Astrocyte of the hippocampus (primary cell): Measurements from ENCODE around the gene SSTR4.
"Not testable (repeated sequence)": the region's sequence is repeated elsewhere in the genome, so short reads cannot be mapped to it uniquely, and the experiment has no call there.

Experiments
- DNase-seq: peaks from one replicate; pipeline ENCODE4 v3.0.0; 2011; ENCODE audit warnings: low read depth, low spot score

SSTR4 gene

DNA sequence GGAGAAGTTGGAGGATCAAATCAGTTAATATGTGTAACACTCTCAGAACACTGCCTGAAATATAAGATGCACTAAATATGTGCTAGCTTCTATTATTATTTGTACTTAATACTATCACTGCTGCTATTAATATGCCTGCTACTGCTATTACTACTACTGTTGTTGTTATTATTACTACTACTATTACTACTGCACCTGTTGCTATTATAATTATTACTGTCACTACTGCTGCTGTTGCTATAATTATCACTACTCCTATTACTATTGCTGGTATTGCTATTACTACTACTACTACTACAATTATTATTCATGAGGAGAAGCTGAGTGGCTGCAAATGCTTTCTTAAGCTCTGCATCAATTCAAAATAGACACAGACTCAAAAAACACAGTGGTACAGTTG, 16.7 kb upstream of the SSTR4 start:
- DNase-seq, result no peak

DNA sequence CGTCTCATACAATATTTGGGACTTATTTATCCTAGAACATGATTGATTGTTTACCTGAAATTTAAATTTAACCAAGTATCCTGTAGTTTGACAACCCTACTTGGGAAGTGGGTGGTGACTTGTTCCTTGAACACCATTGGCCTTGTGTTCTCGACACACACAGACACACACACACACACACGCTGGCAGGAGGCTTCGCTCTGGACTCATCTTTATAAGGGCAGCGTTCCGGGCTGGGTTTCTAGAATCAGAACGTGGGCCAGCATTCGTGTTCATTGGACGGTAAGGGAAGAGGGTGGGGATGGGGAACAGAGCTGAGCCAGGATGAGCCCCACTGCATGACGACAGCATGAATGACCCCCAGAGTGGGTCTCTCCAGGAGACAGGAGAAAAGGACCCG, 16.2 kb upstream of the SSTR4 start:
- DNase-seq, result no peak

DNA sequence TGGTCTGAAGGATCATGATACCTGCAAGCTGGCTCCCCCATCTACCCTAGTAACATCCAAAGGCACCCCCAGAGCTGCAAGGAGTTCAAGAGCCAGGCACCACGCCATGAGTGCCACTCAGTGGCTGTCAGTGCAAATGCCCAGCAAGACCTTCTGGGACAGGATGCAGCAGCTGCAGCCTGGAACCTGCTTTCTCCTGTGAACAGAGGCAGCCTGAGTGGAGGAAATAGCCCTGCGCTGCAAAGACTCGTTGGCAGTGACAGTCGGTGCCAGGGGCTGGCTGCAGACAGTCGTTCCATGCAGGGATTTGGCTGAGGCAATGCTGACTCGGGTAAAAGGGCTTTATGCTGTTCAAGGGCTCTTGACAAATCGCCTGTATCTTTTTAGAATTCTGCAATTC, 15.7 kb upstream of the SSTR4 start:
- DNase-seq, result no peak

DNA sequence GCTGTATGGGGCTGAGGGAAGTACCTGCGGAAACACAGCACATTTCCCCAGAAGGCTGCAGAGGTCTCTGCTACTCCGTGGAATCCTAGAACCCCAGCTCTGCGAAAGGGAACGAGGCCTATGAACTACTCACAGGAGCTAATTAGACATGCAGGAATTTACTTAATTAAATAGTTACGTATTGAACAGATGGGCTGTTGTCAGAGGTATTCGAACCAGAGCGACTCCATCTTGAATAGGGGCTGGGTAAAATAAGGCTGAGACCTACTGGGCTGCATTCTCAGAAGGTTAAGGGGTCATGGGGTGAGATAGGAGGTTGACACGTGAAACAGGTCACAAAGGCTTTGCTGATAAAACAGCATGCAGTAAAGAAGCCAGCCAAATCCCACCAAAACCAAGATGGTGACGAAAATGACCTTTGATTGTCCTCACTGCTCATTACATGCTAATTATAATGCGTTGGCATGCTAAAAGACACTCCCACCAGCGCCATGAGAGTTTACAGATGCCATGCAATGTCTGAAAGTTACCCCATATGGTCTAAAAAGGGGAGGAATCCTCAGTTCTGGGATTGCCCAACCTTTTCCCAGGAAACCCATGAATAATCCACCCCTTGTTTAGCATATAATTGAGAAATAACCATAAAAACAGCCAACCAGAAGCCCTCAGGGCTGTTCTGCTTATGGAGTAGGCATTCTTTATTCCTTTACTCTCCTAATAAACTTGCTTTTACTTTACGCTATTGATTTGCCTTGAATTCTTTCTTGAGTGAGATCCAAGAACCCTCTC, 14.7 kb upstream of the SSTR4 start:
- DNase-seq, result no peak

DNA sequence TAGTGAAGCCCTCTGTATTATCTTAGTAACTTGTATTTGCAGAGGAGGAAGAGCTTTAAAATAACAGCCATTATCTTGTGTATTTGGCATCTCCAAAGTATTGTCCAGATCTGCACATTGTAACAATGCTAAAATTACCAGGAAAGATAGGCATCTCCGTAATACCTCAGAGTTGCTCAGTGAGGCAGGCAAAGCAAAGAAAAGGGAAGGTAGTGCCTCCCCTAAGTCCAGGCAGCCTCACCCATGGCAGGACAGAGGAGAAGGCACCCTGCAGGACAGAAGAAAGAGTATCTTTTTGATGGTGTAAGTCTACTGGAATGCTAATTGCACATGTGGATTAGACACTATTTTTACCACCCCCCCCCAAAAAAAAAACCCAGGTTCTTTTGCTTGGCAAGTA, 13.6 kb upstream of the SSTR4 start:
- no peak for DNase-seq

DNA sequence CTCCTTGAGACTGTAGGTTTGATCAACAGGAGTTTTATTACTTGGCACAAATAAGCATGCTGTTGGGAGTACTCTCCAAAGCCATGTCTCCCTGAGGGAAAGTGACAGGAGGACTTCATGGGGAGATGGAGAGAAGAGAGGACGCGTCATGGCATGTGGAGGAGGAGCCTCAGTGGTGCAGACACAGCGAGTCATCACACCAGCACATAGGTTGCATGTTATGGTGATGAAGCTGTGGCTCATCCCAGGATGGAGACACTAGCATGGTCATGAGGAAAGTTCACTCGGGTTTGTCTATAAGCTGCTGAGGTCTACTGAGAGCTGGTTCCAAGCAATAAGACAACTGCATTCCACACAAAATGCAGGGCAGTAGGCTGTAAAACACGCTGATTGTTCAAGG, 13.2 kb upstream of the SSTR4 start:
- DNase-seq, result no peak

DNA sequence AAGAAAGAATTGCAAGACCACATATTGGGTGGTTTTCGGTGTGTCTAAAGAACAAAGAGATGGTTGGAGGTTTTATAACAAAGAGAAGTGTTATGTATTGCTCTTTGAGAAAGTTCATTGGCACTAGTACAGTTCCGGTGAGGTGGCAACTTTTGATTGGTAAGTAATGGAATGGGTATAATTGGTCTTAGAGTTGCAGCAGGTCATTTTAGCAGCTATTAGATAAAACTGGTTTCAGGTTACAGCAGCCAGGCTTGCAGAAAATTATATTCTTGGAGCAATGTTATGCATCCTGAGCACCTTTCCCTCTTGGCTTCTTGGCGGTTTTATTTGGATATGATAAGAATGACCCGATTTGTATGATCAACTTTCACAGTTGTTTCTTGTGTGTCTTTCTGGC, 12.3 kb upstream of the SSTR4 start:
- DNase-seq, result peak; percentile 2

DNA sequence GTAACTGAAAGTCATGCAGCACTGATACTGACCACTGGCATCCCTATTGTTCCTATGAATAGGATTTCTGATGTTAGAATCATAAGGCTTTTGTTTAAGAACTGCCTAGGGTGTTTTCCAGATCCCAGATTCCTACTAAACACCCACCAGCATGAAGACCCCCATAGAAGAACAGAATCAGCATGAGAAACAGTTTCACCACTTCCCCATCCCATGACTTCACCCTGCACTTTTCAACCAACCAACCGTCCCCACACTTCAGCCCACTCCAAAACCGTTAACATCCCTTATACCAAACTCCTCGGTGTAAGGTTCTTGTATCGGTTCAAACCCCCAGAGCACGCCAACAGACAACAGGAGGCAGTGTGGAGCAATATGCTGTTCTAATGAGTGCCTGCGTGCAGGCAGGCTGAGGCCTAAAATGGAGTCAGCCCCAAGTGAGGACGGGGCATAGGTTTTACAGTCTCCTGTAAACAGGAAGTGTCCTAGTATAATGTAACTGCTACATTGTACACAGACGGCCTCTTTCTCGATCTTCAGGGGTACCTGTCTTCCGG, 11.4 kb upstream of the SSTR4 start:
- no peak for DNase-seq

DNA sequence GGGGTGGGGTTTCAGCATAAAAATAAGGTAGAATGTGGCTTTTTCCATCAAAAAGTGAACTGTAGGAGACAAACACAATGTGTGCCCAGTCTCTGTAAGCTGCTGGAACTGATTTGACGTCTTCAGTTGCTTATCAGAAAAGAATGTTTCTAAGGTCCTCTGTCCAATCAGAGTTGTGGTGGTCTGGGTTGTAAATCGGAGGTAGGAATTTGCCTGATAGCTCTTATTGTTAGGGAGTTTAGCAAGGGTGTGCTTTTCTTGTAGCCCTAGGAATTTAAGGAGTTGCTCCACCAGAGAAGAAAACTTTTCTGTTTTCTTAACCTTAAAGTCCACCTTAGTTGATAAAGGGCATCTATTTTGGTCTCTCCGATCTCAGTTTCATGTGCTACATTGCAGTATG, 10.4 kb upstream of the SSTR4 start:
- DNase-seq, result no peak

DNA sequence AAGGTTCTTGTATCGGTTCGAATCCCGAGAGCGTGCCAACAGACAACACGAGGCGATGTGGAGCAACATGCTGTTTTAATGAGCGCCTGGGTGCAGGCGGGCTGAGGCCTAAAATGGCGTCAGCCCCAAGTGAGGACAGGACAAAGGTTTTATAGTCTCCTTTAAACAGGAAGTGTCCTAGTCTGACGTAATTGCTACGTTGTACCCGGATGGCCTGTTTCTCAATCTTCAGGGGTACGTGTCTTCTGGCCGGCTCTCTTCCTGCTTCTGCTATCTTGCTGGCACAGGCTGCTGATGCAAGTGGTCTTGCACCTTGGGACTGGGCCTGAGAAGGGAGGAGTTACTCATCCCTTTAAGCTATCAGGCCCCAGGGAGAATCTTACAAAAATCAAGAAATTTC, 9.6 kb upstream of the SSTR4 start:
- not testable (repeated sequence) for DNase-seq

DNA sequence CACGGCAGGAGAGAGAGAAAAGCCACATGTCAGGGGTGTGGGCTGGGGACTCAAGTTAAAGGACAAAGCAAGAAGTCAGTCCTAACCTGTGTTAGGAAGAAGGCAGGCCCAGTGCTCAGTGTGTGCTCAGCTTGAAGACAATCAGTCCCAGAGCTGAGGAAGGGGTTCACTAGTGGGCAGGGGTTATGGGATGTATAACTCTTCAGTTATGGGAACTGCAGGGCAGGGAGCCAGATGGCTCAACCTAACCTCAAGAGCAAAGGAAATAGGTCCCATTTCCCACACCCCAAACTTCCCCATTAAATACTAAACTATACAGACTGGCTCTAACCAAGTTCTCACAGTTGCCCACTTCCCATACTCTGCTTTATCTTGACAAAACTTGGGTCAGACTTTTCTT, 7.4 kb upstream of the SSTR4 start:
- DNase-seq, result no peak

DNA sequence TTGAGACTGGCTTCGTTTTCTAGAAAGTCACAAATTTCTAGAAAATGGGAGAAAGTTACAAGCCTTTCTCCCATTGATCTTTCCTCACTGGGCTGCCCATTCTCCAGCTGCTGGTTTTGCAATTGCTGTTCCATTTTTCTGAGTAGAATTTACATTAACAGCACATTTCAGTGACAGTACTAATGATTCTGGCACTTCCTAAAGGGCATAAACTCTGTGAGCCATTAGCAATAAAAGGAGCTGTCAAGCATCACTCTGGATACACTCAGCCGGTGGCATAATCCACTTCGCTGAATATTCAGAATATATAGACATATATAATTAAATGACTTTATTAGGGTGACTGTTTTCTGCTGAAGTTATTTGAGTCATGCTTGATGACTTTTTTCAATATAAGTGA, 6.7 kb upstream of the SSTR4 start:
- DNase-seq, result no peak

DNA sequence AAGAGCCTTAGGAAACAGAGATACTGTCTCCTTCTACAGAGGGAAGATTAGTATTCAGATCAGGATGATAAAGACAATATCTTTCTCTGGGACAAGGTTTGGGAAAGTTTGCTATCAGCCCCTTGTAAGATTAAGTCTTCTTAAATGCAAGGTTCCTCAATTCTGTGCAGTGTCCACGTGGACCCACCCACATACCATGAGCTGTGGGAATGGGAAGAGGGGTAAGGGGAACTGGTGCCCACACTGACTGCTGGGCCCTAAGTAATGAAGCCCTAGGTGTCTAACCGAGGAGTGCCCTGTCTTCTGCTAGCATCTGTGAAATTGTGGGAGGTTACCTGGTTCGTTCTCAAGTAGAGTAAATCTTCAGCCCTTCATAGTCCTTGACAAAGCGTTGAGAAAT, 5.8 kb upstream of the SSTR4 start:
- DNase-seq, result no peak

DNA sequence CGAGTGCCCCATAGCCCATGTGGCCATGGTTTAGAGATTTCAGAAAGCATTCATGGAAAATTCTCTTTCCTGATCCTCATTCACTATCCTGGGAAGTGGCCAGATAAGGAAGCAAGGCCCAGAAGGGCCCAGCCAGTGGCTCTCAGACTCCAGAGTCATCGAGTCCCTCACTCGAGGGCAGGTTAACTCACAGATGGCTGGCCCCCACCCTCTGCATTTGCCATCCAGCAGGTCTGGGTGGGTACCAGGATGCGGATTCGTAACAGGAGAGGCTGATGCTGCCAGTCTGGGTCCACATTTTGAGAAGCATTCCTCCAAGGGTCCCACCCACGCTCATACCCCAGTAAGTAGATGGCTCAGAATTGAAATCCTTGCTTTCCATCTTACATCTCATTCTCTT, 3.8 kb upstream of the SSTR4 start:
- DNase-seq, result no peak

DNA sequence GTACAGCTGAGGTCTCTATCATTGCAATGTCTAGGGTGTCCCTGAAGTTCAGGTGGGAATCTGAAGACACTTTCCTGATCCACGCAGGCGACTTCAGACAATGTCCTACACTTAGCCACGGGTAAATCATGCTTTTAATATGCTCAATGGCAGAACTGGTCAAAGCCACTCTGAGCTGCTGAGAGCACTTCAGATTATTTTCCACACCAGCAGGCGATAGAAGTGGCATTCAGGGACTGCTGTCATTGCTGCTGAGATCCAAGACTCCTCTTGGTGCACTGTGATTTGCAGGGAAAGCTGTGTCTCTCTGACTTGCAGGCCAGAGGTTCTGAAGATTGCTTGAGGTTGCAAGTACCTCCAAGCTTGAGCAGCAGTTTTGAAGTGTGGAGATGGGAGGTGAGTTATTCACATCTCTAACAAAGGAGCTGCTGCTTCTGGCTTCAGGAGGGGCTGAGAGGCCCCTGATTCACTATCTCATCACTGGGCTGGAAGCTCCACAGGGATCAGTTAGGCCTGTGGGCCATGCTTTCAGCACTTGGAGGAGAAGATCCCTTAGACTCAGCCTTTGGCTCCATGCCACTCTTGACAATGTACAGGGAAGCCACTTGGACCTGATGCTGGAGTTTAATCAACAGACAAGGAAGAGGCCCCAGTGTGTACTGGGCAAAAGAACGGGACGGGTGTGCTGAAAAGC, 2.9 kb upstream of the SSTR4 start:
- DNase-seq, result no peak

DNA sequence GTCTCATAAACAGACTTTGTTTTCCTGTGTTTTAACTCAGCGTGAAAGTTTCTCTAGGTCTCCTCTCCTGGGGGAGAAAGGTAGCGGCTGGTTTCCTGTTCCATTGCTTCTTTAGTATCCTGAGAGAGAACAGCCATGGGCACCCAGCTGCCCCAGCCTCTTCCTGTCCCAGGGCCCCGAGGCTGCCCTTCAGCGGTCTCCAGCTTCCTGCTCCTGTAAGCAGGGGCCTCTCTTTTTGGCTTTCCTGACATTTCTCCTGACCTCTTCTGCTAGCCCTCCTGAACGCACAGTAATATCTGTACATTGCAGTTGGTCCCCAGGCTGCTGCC, 2.4 kb upstream of the SSTR4 start:
- no peak for DNase-seq

DNA sequence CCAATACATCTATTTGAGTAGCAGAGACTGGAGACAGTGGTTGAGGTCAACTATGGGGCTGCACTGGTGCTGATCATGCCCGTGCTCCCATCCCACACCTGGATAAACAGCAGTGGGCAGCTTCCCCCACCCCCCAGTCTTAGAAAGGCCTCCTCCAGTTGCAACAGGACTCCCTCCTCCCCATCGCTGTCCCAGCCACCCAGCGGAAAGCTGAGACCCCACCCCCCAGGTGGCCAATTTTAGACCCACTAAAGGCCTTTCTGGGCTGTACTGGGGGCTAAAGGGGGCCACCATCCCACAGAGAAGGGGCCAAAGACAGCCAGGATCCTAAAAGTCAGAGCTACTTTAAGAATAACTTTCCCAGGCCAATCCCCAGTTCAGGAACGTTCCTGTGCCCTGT, 1.2 kb upstream of the SSTR4 start:
- no peak for DNase-seq

DNA sequence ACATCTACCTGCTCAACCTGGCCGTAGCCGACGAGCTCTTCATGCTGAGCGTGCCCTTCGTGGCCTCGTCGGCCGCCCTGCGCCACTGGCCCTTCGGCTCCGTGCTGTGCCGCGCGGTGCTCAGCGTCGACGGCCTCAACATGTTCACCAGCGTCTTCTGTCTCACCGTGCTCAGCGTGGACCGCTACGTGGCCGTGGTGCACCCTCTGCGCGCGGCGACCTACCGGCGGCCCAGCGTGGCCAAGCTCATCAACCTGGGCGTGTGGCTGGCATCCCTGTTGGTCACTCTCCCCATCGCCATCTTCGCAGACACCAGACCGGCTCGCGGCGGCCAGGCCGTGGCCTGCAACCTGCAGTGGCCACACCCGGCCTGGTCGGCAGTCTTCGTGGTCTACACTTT, 619 bp downstream of the SSTR4 start:
- no peak for DNase-seq

DNA sequence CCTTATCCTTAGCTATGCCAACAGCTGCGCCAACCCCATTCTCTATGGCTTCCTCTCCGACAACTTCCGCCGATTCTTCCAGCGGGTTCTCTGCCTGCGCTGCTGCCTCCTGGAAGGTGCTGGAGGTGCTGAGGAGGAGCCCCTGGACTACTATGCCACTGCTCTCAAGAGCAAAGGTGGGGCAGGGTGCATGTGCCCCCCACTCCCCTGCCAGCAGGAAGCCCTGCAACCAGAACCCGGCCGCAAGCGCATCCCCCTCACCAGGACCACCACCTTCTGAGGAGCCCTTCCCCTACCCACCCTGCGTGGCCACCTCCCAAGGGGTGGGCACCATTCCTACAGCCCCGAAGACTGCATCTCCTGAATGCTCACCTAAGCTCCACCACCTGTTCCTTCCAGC, 1.3 kb downstream of the SSTR4 start:
- DNase-seq, result no peak

DNA sequence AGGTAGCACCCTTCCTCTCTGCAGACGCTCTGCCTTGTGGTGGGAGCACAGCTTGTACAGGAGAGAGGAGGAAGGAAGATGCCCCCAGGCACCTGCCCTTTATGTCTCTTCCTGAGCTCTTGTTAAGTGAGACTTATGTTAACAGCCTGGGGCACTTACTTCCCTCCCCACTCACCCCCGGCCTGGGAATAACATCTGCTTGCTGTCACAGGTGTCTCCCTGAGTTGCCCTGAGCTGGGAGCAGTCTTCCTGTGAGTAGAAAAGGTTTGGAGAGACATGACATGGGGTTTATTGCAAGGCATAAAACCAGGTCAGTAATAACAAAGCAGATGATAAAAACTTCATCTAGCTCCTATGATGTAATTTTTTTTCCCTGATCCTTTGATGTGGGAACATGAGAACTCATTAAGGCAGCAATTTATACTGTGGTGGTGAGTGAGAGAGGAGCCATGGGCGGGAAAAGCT, 1.9 kb downstream of the SSTR4 start:
- no peak for DNase-seq

DNA sequence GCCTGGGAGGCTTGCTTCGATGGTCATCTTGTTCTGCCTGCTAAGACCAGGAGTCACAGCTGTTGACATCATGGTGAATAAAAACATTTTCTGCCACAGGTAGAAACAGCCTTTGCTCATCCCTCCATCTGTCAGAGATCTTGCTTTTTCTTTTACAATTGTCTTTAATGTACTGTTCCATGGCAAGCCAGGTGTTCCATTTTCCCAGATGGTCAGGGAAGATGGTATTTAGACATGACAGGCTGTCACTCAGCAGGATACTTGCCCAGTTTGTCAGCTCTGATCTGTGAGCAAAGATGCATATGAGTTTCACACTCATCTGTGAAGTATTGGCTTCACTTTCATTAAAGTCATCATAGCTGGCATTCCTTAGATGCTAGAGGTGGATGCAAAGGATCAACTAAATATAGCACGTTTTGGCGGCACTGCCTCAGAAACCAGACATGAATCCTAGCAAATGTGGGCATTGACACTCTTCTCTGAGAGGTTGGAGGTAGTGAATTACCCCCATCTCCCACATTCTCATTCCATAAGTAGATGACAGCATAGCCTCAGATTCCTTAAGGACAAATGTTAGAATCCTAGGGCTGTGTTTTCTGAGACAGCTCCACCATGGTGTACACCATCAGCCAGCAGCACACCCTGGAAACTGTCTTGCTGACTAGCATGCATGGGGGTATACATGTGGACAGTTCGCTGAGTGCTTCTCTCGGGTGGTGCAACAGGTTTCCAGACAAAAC, 4.2 kb downstream of the SSTR4 start:
- DNase-seq, result no peak

DNA sequence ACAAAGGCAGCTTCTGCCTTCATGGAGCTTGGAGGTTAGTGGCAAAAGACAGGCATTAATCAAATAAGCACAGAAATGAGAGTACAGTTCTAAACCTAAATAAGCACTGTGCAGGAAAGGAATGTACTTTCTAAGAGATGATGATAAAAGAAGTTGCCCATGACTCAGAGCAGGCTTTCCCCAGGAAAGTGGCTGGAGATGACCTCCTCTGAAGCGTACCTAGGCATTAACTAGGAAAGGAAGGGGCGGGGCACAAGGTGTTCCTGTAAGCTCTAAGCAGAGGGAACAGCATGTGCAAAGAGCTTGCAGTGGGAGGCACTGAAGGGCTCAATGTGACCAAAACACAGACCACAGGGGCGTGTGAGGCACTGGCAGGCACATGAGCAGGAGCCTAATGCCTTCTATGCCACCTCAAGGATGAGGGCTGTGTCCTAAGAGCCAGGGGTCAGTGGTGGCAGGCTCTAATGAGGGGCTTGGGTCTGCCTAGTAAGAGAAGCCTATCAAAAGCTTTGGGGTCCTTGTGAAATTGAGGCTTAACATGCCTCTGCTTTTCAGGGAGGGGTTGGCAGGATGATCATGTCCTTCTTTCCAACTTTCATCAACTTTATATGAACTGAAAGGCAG, 4.9 kb downstream of the SSTR4 start:
- DNase-seq, result no peak
